ENCODE results near the gene GPR87. TPM values are rescaled to one million over a fixed set of nuclear protein-coding genes. Genes with fewer than 3 reads are reported as not detected.

The GPR87 gene
- total RNA-seq, 1 experiment from 2014 or later, result not detected

DNA sequence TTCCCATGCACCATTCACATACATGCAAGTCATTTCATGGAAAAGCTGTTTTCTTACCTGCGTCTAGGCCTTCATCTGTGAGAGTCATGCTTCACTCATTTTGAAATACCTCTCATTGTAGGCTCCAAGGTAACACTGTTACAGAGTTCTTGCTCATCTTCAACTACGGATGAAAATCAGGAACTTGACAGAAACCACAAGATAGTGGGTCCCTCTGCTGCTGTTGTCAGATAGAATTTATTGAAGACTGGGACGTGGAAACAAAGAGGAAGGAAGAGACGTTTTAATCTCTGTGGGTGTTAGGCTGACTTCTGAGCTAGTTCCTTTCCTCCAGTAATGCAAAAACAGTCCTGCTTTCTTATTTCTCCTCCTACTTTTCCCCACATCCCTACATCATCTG lies 38.4 kb downstream of the GPR87 start, which contains the start of gene P2RY14:
Gene P2RY14, minus strand, starts transcription at position 313 of the 400 bp plus-strand sequence. CDS start 64,226 bp downstream, outside the sequence.
- no peaks in the 10 kb centered on the region for H3K36me3 Mint-ChIP-seq
- H3K4me3 Mint-ChIP-seq, result no peak within 1 kb of the TSS
- DNase-seq (ENCODE audit: low spot score) (no peak), ATAC-seq (no peak)
- peaks cover 16% of the 10 kb centered on the region for H3K4me1 Mint-ChIP-seq
- peaks cover 2% of the 10 kb centered on the region; the same call in 1 of the 2 replicates for H3K27me3 Mint-ChIP-seq (ENCODE audit: low read depth)
- no peak within 1 kb of the TSS for H3K27ac Mint-ChIP-seq
- POLR2A ChIA-PET, result no interaction called here
- TF ChIP-seq, protein P1, sequence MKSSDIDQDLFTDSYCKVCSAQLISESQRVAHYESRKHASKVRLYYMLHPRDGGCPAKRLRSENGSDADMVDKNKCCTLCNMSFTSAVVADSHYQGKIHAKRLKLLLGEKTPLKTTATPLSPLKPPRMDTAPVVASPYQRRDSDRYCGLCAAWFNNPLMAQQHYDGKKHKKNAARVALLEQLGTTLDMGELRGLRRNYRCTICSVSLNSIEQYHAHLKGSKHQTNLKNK (CRISPR knock-in tag; IDR thresholded peaks at IDR 0.05), result no peak
- TF ChIP-seq FOXK1 (CRISPR knock-in tag; IDR thresholded peaks at IDR 0.05) (no peak), SOX15 (CRISPR knock-in tag; IDR thresholded peaks at IDR 0.05) (no peak), CREM (CRISPR knock-in tag; IDR thresholded peaks at IDR 0.05) (no peak), ESRRA (CRISPR knock-in tag; IDR thresholded peaks at IDR 0.05; ENCODE audit: borderline replicate concordance) (no peak), NR1H2 (CRISPR knock-in tag; IDR thresholded peaks at IDR 0.05) (no peak), MYBL2 (CRISPR knock-in tag; IDR thresholded peaks at IDR 0.05) (no peak), MXD4 (CRISPR knock-in tag; IDR thresholded peaks at IDR 0.05; ENCODE audit: borderline replicate concordance) (no peak), ZNF232 (CRISPR knock-in tag; IDR thresholded peaks at IDR 0.05) (no peak), IRF2 (CRISPR knock-in tag; IDR thresholded peaks at IDR 0.05; ENCODE audit: borderline replicate concordance, low read depth) (no peak)
- TF ChIP-seq, protein P2, sequence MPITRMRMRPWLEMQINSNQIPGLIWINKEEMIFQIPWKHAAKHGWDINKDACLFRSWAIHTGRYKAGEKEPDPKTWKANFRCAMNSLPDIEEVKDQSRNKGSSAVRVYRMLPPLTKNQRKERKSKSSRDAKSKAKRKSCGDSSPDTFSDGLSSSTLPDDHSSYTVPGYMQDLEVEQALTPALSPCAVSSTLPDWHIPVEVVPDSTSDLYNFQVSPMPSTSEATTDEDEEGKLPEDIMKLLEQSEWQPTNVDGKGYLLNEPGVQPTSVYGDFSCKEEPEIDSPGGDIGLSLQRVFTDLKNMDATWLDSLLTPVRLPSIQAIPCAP (CRISPR knock-in tag; IDR thresholded peaks at IDR 0.05), result no peak
- TF ChIP-seq, protein P3, sequence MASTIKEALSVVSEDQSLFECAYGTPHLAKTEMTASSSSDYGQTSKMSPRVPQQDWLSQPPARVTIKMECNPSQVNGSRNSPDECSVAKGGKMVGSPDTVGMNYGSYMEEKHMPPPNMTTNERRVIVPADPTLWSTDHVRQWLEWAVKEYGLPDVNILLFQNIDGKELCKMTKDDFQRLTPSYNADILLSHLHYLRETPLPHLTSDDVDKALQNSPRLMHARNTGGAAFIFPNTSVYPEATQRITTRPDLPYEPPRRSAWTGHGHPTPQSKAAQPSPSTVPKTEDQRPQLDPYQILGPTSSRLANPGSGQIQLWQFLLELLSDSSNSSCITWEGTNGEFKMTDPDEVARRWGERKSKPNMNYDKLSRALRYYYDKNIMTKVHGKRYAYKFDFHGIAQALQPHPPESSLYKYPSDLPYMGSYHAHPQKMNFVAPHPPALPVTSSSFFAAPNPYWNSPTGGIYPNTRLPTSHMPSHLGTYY (CRISPR knock-in tag; IDR thresholded peaks at IDR 0.05), result no peak
- TF ChIP-seq, protein P4, sequence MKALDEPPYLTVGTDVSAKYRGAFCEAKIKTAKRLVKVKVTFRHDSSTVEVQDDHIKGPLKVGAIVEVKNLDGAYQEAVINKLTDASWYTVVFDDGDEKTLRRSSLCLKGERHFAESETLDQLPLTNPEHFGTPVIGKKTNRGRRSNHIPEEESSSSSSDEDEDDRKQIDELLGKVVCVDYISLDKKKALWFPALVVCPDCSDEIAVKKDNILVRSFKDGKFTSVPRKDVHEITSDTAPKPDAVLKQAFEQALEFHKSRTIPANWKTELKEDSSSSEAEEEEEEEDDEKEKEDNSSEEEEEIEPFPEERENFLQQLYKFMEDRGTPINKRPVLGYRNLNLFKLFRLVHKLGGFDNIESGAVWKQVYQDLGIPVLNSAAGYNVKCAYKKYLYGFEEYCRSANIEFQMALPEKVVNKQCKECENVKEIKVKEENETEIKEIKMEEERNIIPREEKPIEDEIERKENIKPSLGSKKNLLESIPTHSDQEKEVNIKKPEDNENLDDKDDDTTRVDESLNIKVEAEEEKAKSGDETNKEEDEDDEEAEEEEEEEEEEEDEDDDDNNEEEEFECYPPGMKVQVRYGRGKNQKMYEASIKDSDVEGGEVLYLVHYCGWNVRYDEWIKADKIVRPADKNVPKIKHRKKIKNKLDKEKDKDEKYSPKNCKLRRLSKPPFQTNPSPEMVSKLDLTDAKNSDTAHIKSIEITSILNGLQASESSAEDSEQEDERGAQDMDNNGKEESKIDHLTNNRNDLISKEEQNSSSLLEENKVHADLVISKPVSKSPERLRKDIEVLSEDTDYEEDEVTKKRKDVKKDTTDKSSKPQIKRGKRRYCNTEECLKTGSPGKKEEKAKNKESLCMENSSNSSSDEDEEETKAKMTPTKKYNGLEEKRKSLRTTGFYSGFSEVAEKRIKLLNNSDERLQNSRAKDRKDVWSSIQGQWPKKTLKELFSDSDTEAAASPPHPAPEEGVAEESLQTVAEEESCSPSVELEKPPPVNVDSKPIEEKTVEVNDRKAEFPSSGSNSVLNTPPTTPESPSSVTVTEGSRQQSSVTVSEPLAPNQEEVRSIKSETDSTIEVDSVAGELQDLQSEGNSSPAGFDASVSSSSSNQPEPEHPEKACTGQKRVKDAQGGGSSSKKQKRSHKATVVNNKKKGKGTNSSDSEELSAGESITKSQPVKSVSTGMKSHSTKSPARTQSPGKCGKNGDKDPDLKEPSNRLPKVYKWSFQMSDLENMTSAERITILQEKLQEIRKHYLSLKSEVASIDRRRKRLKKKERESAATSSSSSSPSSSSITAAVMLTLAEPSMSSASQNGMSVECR (CRISPR knock-in tag; IDR thresholded peaks at IDR 0.05; ENCODE audit: borderline replicate concordance), result no peak
- TF ChIP-seq, protein P5, sequence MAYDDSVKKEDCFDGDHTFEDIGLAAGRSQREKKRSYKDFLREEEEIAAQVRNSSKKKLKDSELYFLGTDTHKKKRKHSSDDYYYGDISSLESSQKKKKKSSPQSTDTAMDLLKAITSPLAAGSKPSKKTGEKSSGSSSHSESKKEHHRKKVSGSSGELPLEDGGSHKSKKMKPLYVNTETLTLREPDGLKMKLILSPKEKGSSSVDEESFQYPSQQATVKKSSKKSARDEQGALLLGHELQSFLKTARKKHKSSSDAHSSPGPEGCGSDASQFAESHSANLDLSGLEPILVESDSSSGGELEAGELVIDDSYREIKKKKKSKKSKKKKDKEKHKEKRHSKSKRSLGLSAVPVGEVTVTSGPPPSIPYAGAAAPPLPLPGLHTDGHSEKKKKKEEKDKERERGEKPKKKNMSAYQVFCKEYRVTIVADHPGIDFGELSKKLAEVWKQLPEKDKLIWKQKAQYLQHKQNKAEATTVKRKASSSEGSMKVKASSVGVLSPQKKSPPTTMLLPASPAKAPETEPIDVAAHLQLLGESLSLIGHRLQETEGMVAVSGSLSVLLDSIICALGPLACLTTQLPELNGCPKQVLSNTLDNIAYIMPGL (CRISPR knock-in tag; IDR thresholded peaks at IDR 0.05), result no peak
- TF ChIP-seq, protein P6, sequence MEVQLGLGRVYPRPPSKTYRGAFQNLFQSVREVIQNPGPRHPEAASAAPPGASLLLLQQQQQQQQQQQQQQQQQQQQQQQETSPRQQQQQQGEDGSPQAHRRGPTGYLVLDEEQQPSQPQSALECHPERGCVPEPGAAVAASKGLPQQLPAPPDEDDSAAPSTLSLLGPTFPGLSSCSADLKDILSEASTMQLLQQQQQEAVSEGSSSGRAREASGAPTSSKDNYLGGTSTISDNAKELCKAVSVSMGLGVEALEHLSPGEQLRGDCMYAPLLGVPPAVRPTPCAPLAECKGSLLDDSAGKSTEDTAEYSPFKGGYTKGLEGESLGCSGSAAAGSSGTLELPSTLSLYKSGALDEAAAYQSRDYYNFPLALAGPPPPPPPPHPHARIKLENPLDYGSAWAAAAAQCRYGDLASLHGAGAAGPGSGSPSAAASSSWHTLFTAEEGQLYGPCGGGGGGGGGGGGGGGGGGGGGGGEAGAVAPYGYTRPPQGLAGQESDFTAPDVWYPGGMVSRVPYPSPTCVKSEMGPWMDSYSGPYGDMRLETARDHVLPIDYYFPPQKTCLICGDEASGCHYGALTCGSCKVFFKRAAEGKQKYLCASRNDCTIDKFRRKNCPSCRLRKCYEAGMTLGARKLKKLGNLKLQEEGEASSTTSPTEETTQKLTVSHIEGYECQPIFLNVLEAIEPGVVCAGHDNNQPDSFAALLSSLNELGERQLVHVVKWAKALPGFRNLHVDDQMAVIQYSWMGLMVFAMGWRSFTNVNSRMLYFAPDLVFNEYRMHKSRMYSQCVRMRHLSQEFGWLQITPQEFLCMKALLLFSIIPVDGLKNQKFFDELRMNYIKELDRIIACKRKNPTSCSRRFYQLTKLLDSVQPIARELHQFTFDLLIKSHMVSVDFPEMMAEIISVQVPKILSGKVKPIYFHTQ (CRISPR knock-in tag; IDR thresholded peaks at IDR 0.05), result no peak
- H3K9me3 Mint-ChIP-seq, result no peaks in the 10 kb centered on the region
- CTCF ChIA-PET, result interaction anchor here (1.0 to 1.5 kb wide), 2 partner anchors 48 to 51 kb away, joined by 3 read pairs; no protein-coding TSS in a partner anchor
